Measurements from ENCODE around the gene KRT32. TPM values are rescaled to one million over a fixed set of nuclear protein-coding genes. Genes with fewer than 3 reads are reported as not detected.

Gene KRT32
- total RNA-seq, 1 donor from 2014 or later: not detected

GRCh38 chr17:41476866-41477815, 10.0 kb upstream of the KRT32 start:
- intact Hi-C loops (cut with DNase I): no loop called here
- ATAC-seq (ENCODE audit: poor library complexity) (no peak), DNase-seq (no peak)

- DNase-seq: no peak
- ATAC-seq (ENCODE audit: poor library complexity): no peak
- intact Hi-C loops (cut with DNase I): no loop called here
Observed at GRCh38 chr17:41475421-41475820, 8.2 kb upstream of the KRT32 start.

DNA sequence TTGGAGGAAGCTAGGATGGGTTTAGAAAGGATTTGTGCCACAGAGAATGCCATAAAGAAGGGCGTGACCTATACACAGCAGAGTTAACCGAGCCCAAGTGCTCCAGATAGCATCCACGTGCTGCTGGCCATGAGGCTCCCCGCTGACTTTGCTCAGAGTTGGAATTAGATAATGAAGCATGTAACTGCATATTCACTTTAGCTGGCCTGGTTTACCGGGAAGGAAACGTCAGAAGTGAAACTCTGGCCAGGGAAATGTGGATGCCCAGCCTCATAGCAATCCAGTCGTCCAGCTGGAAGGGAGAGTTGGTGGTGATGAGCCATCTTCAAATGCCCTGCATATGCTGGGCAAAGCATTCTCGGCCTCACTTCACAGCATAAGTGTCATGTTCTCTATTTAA, 7.7 kb upstream of the KRT32 start:
- DNase-seq (no peak), ATAC-seq (ENCODE audit: poor library complexity) (peak; percentile 76)
- intact Hi-C loops (cut with DNase I): no loop called here

- no peak for ATAC-seq (ENCODE audit: poor library complexity)
- intact Hi-C loops (cut with DNase I): no loop called here
- DNase-seq: no peak
Observed at GRCh38 chr17:41468346-41468745, 1.2 kb upstream of the KRT32 start.

- intact Hi-C loops (cut with DNase I): no loop called here
- no peak for ATAC-seq (ENCODE audit: poor library complexity)
- DNase-seq: no peak
Observed at GRCh38 chr17:41467561-41467960, 375 bp upstream of the KRT32 start.

GRCh38 chr17:41464682-41465081, 2.5 kb downstream of the KRT32 start:
- peak; percentile 63 for DNase-seq
- intact Hi-C loops (cut with DNase I): no loop called here
- ATAC-seq (ENCODE audit: poor library complexity): peak; percentile 98

DNA sequence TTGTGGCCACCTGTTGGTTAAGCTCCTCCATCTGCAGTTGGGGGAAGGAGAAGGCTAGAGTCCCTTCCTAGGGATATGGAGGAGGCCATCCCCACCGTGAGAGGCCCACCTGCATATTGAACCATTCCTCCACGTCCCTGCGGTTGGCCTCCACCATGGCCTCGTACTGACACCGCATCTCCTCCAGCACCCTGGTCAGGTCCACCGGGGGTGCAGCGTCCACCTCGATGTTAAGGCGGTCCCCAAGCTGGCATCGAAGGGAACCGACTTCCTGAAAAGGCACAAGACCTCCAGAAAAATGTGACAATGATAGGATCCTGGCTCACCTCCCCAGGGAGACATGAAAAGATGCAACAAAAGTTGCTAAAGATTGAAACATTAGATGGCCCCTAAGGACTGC, 3.0 kb downstream of the KRT32 start:
- DNase-seq: no peak
- no peak for ATAC-seq (ENCODE audit: poor library complexity)
- intact Hi-C loops (cut with DNase I): no loop called here

GRCh38 chr17:41463746-41464145, 3.4 kb downstream of the KRT32 start:
- intact Hi-C loops (cut with DNase I): no loop called here
- no peak for ATAC-seq (ENCODE audit: poor library complexity)
- no peak for DNase-seq

DNA sequence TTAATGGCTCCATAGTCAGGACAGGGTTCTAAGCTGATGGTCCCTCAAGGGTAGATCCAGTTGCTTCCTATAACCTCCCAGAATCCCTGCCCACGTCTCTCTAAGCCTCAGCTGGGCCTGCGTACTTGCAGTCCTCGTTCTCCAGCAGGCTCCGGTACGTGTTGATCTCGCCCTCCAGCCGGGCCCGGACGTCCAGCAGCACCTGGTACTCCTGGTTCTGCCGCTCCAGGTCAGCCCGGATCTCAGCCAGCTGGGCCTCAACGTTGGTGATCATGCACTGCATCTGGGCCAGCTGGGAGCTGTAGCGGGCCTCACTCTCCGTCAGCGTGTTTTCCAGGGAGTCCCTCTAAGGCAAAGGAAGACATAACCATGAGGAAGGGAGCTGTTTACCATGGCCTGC, 4.5 kb downstream of the KRT32 start:
- intact Hi-C loops (cut with DNase I): no loop called here
- DNase-seq (no peak), ATAC-seq (ENCODE audit: poor library complexity) (no peak)

DNA sequence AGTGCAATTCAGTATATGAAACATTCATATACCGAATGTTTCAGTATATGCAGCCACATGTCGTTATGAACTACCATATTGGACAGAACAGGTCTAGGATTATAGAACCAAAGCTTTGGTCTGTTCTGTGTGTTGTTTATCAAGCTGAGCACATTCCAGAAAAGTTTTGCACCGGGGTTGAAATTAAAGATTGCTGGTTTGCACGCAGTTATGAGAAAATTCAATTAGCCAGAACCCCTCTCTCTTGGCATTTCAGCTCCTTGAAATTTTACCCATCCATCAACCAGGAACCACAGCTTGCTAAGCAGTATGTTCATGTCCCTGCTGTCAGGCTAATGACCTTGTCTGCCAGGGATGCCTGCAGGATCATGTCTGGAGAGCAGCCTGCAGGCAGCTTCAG, 9.5 kb downstream of the KRT32 start:
- no peak for DNase-seq
- intact Hi-C loops (cut with DNase I): no loop called here
- ATAC-seq (ENCODE audit: poor library complexity): no peak

- DNase-seq: no peak
- no peak for ATAC-seq (ENCODE audit: poor library complexity)
- intact Hi-C loops (cut with DNase I): no loop called here
Observed at GRCh38 chr17:41456204-41456603, 11.0 kb downstream of the KRT32 start.

GRCh38 chr17:41455236-41455635, 11.9 kb downstream of the KRT32 start:
- no peak for DNase-seq
- no peak for ATAC-seq (ENCODE audit: poor library complexity)
- intact Hi-C loops (cut with DNase I): no loop called here

GRCh38 chr17:41453066-41453465, 14.1 kb downstream of the KRT32 start:
- DNase-seq: no peak
- intact Hi-C loops (cut with DNase I): no loop called here
- no peak for ATAC-seq (ENCODE audit: poor library complexity)

DNA sequence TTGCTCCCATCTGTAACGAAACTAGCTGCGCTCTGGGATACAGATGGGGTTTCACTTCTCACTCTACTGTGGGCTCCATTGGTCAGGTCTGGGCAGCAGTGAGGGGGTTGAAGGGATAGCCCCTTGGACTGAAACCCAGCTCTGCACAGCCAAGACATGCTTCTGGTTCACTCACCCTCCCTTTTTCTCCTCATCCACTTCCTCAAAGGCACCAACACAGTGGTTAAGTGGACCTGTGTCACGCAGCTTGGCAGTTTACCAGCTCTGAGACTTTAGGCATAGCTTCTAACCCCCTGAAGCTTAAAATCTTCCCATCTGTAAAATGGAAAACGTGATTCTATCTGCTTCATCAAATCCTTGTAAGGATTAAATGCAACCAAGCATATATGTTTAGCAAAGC, 14.9 kb downstream of the KRT32 start:
- intact Hi-C loops (cut with DNase I): no loop called here
- ATAC-seq (ENCODE audit: poor library complexity): no peak
- DNase-seq: no peak

DNA sequence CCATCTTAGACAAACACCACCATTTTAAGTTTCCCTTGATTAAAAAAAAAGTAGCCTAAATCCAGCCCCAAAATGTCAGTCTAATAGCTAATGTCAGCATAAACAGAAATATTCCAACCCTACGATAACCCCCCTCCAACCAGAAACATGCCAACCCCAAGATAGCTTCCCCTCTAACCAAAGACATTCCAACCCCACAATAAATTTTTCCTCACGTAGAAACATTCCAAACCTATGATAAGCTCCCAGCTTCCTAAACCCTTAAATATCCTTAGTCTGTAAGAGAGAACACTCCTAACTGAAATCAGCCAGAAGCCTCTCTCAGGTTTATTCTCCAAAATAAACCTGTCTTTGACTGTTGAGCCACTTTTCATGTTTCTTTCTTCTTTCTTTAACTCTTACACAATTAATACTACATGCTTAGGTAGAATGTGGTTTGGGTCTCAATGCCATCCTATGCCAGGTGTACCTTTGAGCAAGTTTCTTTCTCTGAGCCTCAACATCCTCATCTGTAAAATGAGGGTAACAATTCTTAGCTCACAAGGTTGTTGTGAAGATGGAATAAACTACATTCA, 15.9 kb downstream of the KRT32 start:
- ATAC-seq (ENCODE audit: poor library complexity) (no peak), DNase-seq (no peak)
- intact Hi-C loops (cut with DNase I): no loop called here

DNA sequence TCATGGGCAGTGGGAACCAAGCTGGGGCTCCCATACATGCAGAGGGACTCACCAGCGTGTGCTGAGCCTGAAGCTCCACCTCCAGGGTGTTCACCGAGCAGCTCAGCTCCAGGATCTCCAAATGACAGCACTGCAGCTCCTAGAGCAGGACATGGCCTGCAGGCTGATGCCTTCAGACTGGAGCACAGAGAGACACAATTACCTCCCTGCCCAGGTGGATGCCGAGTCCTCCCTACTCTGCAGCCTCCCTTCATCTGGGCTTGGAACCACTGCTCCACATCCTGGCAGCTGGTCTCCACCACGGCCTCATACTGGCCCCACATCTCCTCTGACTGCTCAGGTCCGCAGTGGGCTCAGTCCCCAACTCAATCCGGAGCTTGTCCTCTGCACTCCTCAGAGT, 18.2 kb downstream of the KRT32 start:
- intact Hi-C loops (cut with DNase I): no loop called here
- DNase-seq (no peak), ATAC-seq (ENCODE audit: poor library complexity) (no peak)

DNA sequence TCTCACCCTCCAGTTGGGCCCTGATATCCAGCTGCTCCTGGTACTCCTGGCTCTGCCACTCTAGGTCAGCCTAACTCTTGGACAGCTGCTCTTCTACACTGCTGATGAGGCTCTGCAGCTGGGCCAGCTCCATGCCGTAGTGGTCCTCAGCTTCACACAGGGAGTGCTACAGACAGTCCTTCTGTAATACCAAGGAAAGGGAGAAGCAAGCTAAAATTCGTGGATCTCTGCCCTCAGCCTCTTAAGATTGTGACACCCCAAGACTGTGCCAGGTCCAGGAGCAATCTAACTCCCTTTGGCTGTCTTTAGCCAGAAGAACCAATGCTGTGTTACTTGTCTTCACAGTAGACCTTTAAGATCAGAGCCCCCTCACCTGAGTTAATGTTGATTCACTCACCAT, 18.7 kb downstream of the KRT32 start:
- ATAC-seq (ENCODE audit: poor library complexity) (no peak), DNase-seq (no peak)
- intact Hi-C loops (cut with DNase I): no loop called here

- ATAC-seq (ENCODE audit: poor library complexity) (no peak), DNase-seq (no peak)
- intact Hi-C loops (cut with DNase I): no loop called here
Observed at GRCh38 chr17:41446806-41447205, 20.4 kb downstream of the KRT32 start.

DNA sequence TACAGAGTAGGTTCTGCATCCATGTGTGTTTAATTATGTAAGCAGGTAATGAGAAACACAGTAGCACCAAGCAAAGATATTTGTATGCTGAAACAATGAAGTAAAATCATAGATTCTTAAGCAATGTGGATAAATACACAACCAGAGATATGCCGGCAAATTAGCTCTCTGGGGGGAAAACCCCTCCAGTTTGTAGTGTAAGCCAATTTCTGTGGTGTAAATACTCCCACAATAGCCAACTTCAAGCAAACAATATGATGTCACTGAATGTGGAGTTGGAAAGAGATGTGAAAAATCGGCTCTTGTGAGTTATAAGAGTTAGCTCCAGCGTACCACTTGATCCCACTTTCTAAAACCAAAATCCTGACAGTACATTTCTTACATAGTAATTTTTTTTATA, 22.5 kb downstream of the KRT32 start:
- DNase-seq (no peak), ATAC-seq (ENCODE audit: poor library complexity) (no peak)
- intact Hi-C loops (cut with DNase I): no loop called here

DNA sequence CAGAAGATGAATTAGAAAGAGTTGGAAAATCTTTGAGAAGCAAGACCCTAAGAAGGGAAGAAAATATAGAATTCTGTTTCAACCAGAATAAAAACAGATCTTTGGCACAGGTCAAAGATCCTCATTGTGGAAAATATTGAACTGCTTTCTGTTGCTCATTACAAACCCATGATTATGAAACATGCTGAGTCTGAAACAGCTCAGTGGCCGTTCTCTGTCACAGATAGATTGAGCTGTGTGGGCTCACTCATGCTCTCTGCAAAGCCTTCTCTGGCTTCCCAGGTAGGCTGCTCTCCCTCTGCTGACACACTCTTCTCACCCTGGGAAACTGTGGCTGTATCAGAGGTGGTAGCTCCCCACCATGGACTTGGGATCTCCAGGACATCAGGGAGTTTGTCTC, 23.0 kb downstream of the KRT32 start:
- intact Hi-C loops (cut with DNase I): no loop called here
- ATAC-seq (ENCODE audit: poor library complexity) (no peak), DNase-seq (no peak)

All from Right ventricle myocardium superior (tissue), 1 donor.